ENCODE results near the gene AP1M2. TPM values are rescaled to one million over a fixed set of nuclear protein-coding genes. Genes with fewer than 3 reads are reported as not detected.

AP1M2 gene
- total and polyA plus RNA-seq, 2 donors from 2014 or later = 74.1 to 232 TPM

- peak in 1 of 5 donors; percentile 55 for DNase-seq
- Histone ChIP-seq H3K27me3 (ENCODE audit: control insufficient read depth, insufficient read depth, low read length) (no peaks in the 10 kb centered on the region), H3K9me3 (ENCODE audit: control insufficient read depth in 2 of 3, insufficient read depth in 1 of 3, low read length in 3 of 3) (no peaks in the 10 kb centered on the region), H3K9ac (ENCODE audit: low read length in 3 of 3) (peak overlapping the region in 2 of 3 donors; percentile 58 to 88), H3K27ac (ENCODE audit: low read depth in 2 of 2, low read length in 2 of 2) (peak overlapping the region; percentile 77 to 87), H3K4me3 (ENCODE audit: low read length in 3 of 3) (peak overlapping the region; percentile 51 to 92 (median 89)), H3K4me1 (ENCODE audit: control insufficient read depth in 2 of 3, insufficient read depth in 2 of 3, low read depth in 1 of 3, low read length in 3 of 3) (peaks cover 0 to 6% (median 0%) of the 10 kb centered on the region in 3 donors), H3K36me3 (ENCODE audit: control insufficient read depth in 2 of 3, insufficient read depth in 3 of 3, low read length in 3 of 3) (peaks cover 0 to 24% (median 15%) of the 10 kb centered on the region in 3 donors)
- no peak for FAIRE-seq
- intact Hi-C loops (cut with DNase I) = no loop called here
- TF ChIP-seq CTCF (IDR thresholded peaks at IDR 0.05; ENCODE audit: borderline replicate concordance, extremely low read depth, insufficient read depth) = no peak
Observed at GRCh38 chr19:10544753-10545251, 42.3 kb downstream of the AP1M2 start.

- intact Hi-C loops (cut with DNase I) = no loop called here
- peak overlapping the region; percentile 77 to 87 for H3K27ac ChIP-seq (ENCODE audit: low read depth in 2 of 2, low read length in 2 of 2)
- no peak for TF ChIP-seq CTCF (IDR thresholded peaks at IDR 0.05; ENCODE audit: borderline replicate concordance, extremely low read depth, insufficient read depth)
- DNase-seq = peak; percentile 30 to 76 (median 52)
- FAIRE-seq = no peak
- no peaks in the 10 kb centered on the region for H3K27me3 ChIP-seq (ENCODE audit: control insufficient read depth, insufficient read depth, low read length)
- peaks cover 0 to 6% (median 0%) of the 10 kb centered on the region in 3 donors for H3K4me1 ChIP-seq (ENCODE audit: control insufficient read depth in 2 of 3, insufficient read depth in 2 of 3, low read depth in 1 of 3, low read length in 3 of 3)
- peaks cover 0 to 21% (median 12%) of the 10 kb centered on the region in 3 donors for H3K36me3 ChIP-seq (ENCODE audit: control insufficient read depth in 2 of 3, insufficient read depth in 3 of 3, low read length in 3 of 3)
- H3K9ac ChIP-seq (ENCODE audit: low read length in 3 of 3) = peak overlapping the region; percentile 1 to 88 (median 58)
- H3K4me3 ChIP-seq (ENCODE audit: low read length in 3 of 3) = peak overlapping the region; percentile 51 to 92 (median 89)
- H3K9me3 ChIP-seq (ENCODE audit: control insufficient read depth in 2 of 3, insufficient read depth in 1 of 3, low read length in 3 of 3) = no peaks in the 10 kb centered on the region
Observed at GRCh38 chr19:10544242-10544752, 42.8 kb downstream of the AP1M2 start.

GRCh38 chr19:10543420-10544241, 43.5 kb downstream of the AP1M2 start, which contains the start of gene ATG4D:
TSS of gene ATG4D (plus strand) at chr19:10543904. CDS start at chr19:10544091, 187 bp downstream.
- no peak for FAIRE-seq
- peaks cover 0 to 17% (median 10%) of the 10 kb centered on the region in 3 donors for H3K36me3 ChIP-seq (ENCODE audit: control insufficient read depth in 2 of 3, insufficient read depth in 3 of 3, low read length in 3 of 3)
- H3K27me3 ChIP-seq (ENCODE audit: control insufficient read depth, insufficient read depth, low read length) = no peaks in the 10 kb centered on the region
- peak within 1 kb of the TSS; percentile 51 to 92 (median 89) for H3K4me3 ChIP-seq (ENCODE audit: low read length in 3 of 3)
- intact Hi-C loops (cut with DNase I) = no loop called here
- peak; percentile 87 to 94 (median 87) for DNase-seq
- H3K4me1 ChIP-seq (ENCODE audit: control insufficient read depth in 2 of 3, insufficient read depth in 2 of 3, low read depth in 1 of 3, low read length in 3 of 3) = peaks cover 0 to 6% (median 0%) of the 10 kb centered on the region in 3 donors
- TF ChIP-seq CTCF (IDR thresholded peaks at IDR 0.05; ENCODE audit: borderline replicate concordance, extremely low read depth, insufficient read depth) = no peak
- peak within 1 kb of the TSS; percentile 77 to 87 for H3K27ac ChIP-seq (ENCODE audit: low read depth in 2 of 2, low read length in 2 of 2)
- H3K9me3 ChIP-seq (ENCODE audit: control insufficient read depth in 2 of 3, insufficient read depth in 1 of 3, low read length in 3 of 3) = no peaks in the 10 kb centered on the region
- peak within 1 kb of the TSS; percentile 1 to 88 (median 58) for H3K9ac ChIP-seq (ENCODE audit: low read length in 3 of 3)
